T1000 (cell line): Measurements from ENCODE around the gene DPH7.
A peak's percentile ranks its signal among the peaks of the same experiment; 100 is the strongest.
"Not testable (repeated sequence)": the region's sequence is repeated elsewhere in the genome, so short reads cannot be mapped to it uniquely, and the experiment has no call there.

Experiments used
- DNase-seq: peaks from one replicate; lab custom pipeline; 2025; ENCODE audit warnings: mixed read lengths; lab: John Stamatoyannopoulos, UW

The DPH7 gene

GRCh38 chr9:137580209-137580953 is 1.7 kb upstream of the DPH7 start:
- no peak for DNase-seq

GRCh38 chr9:137579259-137579604 is 507 bp upstream of the DPH7 start:
- no peak for DNase-seq

- no peak for DNase-seq
These were observed 2.9 kb downstream of the DPH7 start for GRCh38 chr9:137575716-137576411.

- DNase-seq = no peak
These were observed 3.4 kb downstream of the DPH7 start for GRCh38 chr9:137575364-137575715.

- no peak for DNase-seq
These were observed 4.5 kb downstream of the DPH7 start for GRCh38 chr9:137574192-137574591.

- DNase-seq = no peak
These were observed 8.2 kb downstream of the DPH7 start for GRCh38 chr9:137570566-137570965.

- no peak for DNase-seq
These were observed 9.0 kb downstream of the DPH7 start for GRCh38 chr9:137569609-137570203.

- DNase-seq = not testable (repeated sequence)
These were observed 10.3 kb downstream of the DPH7 start for GRCh38 chr9:137568445-137568844.

- DNase-seq = no peak
These were observed 13.8 kb downstream of the DPH7 start for GRCh38 chr9:137564817-137565411.

GRCh38 chr9:137564134-137564533 is 14.6 kb downstream of the DPH7 start:
- no peak for DNase-seq

GRCh38 chr9:137558127-137558526 is 20.6 kb downstream of the DPH7 start:
- no peak for DNase-seq

- no peak for DNase-seq
These were observed 22.5 kb downstream of the DPH7 start for GRCh38 chr9:137556069-137556838.

- no peak for DNase-seq
These were observed 23.5 kb downstream of the DPH7 start for GRCh38 chr9:137555179-137555578.

GRCh38 chr9:137554349-137554748 is 24.4 kb downstream of the DPH7 start:
- DNase-seq = no peak

- DNase-seq = not testable (repeated sequence)
These were observed 25.1 kb downstream of the DPH7 start for GRCh38 chr9:137553654-137554053.

- DNase-seq = no peak
These were observed 26.5 kb downstream of the DPH7 start for GRCh38 chr9:137552022-137552768.

GRCh38 chr9:137551264-137552021 is 27.3 kb downstream of the DPH7 start, which contains the start of gene MRPL41:
Gene MRPL41, plus strand, starts transcription at chr9:137551879. Its CDS starts 203 bp downstream, at chr9:137552082.
- DNase-seq = peak; percentile 89

- DNase-seq = not testable (repeated sequence)
These were observed 27.8 kb downstream of the DPH7 start for GRCh38 chr9:137550958-137551263.

- peak; percentile 43 for DNase-seq
These were observed 28.5 kb downstream of the DPH7 start, which contains the start of gene PNPLA7 for GRCh38 chr9:137550231-137550621. Gene PNPLA7, minus strand, starts transcription at chr9:137550402. Its CDS starts 205 bp downstream, at chr9:137550197.

GRCh38 chr9:137547687-137548543 is 30.8 kb downstream of the DPH7 start:
- no peak for DNase-seq
